HT-29 (cell line): ENCODE data around the gene EHD1. TPM values are rescaled to one million over a fixed set of nuclear protein-coding genes. Genes with fewer than 3 reads are reported as not detected.

ENCODE experiments used
- DNase-seq: peaks from one replicate; pipeline ENCODE4 v3.0.0-alpha.2; 2015; ENCODE audit warnings: low spot score
- total RNA-seq: library from RNA; depleted of rRNA; stranded (reverse); fragments of >200 nt; shearing (Covaris generic); gene quantifications from 2 replicates; pipeline ENCODE4 v1.2.3, GENCODE V29; 2014; rRNA removed

The EHD1 gene
- 118 and 123 TPM in 2 replicates for total RNA-seq

- DNase-seq, result peak; percentile 100
Observed at GRCh38 chr11:64878494-64879243, at the start of gene EHD1. Gene EHD1 (minus strand): TSS chr11:64878621. CDS start chr11:64878464, 157 bp downstream.

- no peak for DNase-seq
Observed at GRCh38 chr11:64926689-64927088, 48.3 kb upstream of the EHD1 start.

DNA sequence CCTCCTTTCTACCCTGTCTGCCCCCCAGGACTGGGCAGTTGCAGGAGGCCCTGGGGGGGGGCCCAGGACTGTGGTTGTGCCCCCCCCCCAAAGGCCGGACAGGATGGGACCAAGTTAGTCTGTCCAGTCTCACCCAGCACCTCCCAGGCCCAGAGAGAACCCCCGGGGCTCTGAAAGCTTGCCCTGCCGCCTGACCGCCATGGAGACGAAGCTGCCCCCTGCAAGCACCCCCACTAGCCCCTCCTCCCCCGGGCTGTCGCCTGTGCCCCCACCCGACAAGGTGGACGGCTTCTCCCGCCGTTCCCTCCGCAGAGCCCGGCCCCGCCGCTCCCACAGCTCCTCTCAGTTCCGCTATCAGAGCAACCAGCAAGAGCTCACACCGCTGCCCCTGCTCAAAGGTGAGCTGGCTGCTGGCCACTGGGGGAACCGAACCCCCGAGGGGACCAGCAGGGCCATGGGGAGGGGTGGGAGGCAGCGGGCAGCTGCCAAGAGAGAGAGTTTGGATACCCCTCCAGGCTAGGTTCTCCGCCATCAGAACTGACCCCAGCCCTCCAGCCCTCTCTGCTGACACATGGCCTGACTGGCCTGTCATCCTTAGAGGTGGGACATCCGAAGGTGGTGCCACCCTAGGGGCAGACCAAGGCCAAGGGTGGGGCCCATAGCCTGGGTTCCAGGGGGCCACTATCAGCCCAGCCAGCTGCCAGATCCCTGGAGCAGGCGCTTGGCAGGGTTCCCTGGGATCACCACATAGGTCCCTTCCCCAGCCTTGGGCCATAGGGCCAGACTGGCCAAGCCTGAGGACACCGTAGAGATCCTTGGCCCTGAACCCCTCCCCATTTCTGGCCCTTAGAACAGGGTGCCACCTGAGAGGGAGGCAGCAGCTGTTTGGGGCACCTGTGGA lies 47.4 kb upstream of the EHD1 start:
- DNase-seq, result no peak

- peak; percentile 14 for DNase-seq
Observed at GRCh38 chr11:64924910-64925284, 46.5 kb upstream of the EHD1 start.

- peak; percentile 92 for DNase-seq
Observed at GRCh38 chr11:64923944-64924909, 45.8 kb upstream of the EHD1 start, which contains the start of gene PPP2R5B. Gene PPP2R5B (plus strand): TSS chr11:64924689. CDS start chr11:64925735, 1,046 bp downstream.

DNA sequence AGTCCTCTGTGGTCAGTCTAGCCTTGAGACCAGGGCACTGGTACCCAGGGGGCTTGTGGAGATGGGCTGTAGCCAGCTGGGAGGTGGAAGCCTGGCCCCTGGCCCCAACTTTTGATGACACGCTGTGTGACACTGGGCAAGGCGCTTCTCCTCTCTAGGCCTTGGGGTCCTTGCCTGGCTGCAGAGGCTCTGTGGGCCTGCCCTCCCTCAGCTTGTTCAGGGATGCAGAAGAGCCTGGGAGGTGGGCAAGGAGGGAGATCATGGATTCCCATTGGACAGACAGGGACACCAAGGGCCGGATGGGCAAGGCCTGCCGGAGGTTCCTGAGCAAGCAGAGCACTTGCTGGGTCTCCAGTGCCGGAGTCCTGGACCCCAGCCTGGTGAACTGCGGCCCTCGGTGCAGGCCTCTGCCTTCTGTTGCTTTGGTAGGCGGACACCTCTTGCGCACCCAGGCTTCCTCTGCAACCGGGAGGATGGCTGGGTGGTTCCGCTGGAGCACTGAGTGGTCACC lies 44.8 kb upstream of the EHD1 start:
- DNase-seq, result no peak

GRCh38 chr11:64921384-64921783 lies 43.0 kb upstream of the EHD1 start:
- no peak for DNase-seq

GRCh38 chr11:64920124-64920523 lies 41.7 kb upstream of the EHD1 start:
- DNase-seq, result no peak

GRCh38 chr11:64919627-64920026 lies 41.2 kb upstream of the EHD1 start:
- no peak for DNase-seq

- DNase-seq, result no peak
Observed at GRCh38 chr11:64918017-64918416, 39.6 kb upstream of the EHD1 start.

GRCh38 chr11:64917663-64917995 lies 39.2 kb upstream of the EHD1 start:
- DNase-seq, result peak; percentile 19

GRCh38 chr11:64916775-64917662 lies 38.6 kb upstream of the EHD1 start, which contains the start of gene ATG2A:
Gene ATG2A (minus strand): TSS chr11:64917209. CDS start chr11:64917135, 74 bp downstream.
- peak; percentile 100 for DNase-seq

DNA sequence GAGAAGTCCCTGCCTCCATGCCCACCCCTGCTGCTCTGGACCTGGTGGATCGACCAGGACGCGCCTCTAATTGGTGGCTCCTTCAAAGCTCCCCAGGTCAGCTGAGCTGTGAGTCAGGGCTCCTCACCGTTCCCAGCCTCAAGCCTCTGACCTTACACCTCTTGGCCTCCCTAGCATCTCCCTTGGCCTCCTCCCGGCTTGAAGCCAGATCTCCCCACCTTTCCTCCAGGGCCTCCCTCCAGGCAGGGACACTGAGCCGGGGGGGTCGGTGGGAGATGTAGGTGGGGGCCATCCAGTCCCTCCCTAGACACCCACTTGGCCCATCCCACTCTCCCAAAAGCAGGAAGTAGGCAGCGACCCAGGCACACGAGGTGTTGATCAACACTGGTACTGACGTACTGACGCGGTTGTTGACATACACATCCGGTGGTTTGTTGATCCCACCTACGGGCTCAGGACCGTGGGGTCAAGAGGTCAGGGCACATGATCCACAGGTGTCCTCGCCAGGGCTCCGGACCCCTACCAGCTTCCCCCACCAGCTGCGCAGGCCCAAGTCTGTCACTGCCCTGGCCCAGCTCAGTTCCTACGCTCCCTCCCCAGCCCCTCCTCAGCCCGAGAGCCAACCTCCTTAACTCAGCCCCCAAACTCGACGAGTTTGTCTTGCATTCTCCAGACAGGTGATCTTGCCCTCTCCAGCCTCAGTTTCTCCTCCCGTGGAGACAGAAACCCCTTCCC lies 37.8 kb upstream of the EHD1 start:
- DNase-seq, result peak; percentile 50

GRCh38 chr11:64915376-64915887 lies 37.0 kb upstream of the EHD1 start:
- DNase-seq, result no peak

DNA sequence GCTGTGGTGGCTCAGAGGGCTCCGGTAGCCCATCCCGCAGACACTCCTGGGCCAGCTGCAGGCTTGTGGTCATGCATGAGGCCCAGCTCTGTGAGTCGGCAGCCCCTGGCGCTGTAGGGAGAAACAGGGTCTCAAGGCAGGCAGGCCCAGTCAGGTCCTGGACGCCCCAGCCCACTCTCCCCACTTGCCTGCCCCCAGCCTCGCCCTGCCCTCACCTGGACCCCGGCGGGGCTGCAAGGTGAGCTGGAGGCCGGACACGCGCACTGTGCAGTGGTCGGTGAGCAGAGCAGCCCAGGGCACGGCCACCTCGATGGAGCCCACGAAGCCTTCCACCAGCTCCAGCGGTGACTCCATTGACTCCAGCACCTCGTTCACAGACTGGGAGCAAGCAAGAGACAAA lies 35.7 kb upstream of the EHD1 start:
- no peak for DNase-seq

- no peak for DNase-seq
Observed at GRCh38 chr11:64913171-64913727, 34.8 kb upstream of the EHD1 start.

- no peak for DNase-seq
Observed at GRCh38 chr11:64911689-64912088, 33.3 kb upstream of the EHD1 start.

DNA sequence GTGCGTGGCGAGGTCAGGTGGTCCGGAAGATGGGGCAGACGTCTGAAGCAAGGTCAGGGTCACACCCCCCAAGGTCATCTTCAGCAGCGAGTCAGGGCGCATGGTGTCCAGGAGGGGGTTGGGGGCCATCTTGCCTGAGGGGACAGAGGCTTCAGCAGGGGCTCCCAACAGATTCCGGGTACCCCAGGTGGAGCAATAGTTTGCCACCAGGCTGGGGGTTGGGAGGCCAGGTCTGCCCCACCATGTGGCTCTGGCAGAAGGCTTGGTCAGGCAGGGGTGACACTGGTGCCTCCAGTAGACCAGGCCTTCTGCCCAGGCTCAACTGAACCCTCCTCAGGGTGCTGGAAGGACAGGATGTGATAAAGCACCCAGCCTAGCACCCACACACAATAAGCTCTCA lies 32.7 kb upstream of the EHD1 start:
- DNase-seq, result no peak
